ENCODE data around the gene ZNF175.

DNA sequence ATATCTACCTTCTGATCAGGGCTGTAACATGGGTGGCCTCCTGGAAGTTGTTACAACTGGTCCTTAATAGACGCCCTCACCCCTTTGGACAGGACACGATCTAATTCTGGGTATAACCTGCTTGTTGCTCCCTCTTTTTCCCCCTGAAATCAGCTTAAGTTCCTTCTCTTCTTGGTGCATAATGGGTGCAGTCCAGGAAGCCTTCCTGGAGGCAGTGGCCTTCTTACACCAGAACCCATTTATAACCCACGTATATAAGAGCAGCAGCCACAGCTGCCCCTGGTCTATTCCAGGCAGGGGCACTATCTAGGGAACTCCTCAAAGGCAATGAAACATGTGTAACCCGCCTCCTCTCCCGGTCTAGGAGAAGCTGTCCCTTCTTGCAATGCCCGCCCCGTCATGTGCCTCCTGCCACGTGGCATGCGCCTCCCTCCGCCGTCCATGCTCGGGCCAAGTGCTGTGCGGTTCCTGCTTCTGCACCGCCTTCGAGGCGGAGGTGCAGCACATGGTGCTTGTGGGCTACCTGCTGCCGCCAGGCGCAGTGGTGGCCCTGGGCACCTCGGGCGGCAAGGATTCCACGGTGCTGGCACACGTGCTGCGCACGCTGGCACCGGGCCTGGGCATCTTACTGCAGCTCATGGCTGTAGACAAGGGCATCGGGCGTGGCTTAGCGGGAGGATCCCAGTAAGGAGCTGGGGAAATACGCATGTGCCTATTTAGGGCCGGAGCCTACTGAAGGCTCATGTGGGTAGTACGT lies 27.3 kb downstream of the ZNF175 start:
- TF ChIP-seq RFX5 (IDR thresholded peaks at IDR 0.05; ENCODE audit: low read length) (no peak), MXI1 (IDR thresholded peaks at IDR 0.05; ENCODE audit: low read depth, low read length) (no peak), RAD21 (IDR thresholded peaks at IDR 0.05; ENCODE audit: low read length) (no peak), POLR2AphosphoS5 (IDR thresholded peaks at IDR 0.05; ENCODE audit: low read depth, low read length) (no peak), JUND (IDR thresholded peaks at IDR 0.05) (no peak), SIN3A (IDR thresholded peaks at IDR 0.05; ENCODE audit: borderline replicate concordance, low read depth, low read length) (no peak), GABPA (IDR thresholded peaks at IDR 0.05; ENCODE audit: low read depth) (no peak), CHD2 (IDR thresholded peaks at IDR 0.05; ENCODE audit: low read length, partially characterized antibody) (no peak), TAF1 (IDR thresholded peaks at IDR 0.05; ENCODE audit: borderline replicate concordance, low read depth, low read length) (no peak)
- TF ChIP-seq, protein P1, sequence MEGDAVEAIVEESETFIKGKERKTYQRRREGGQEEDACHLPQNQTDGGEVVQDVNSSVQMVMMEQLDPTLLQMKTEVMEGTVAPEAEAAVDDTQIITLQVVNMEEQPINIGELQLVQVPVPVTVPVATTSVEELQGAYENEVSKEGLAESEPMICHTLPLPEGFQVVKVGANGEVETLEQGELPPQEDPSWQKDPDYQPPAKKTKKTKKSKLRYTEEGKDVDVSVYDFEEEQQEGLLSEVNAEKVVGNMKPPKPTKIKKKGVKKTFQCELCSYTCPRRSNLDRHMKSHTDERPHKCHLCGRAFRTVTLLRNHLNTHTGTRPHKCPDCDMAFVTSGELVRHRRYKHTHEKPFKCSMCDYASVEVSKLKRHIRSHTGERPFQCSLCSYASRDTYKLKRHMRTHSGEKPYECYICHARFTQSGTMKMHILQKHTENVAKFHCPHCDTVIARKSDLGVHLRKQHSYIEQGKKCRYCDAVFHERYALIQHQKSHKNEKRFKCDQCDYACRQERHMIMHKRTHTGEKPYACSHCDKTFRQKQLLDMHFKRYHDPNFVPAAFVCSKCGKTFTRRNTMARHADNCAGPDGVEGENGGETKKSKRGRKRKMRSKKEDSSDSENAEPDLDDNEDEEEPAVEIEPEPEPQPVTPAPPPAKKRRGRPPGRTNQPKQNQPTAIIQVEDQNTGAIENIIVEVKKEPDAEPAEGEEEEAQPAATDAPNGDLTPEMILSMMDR (IDR thresholded peaks at IDR 0.05) = no peak
- TF ChIP-seq, protein P2, sequence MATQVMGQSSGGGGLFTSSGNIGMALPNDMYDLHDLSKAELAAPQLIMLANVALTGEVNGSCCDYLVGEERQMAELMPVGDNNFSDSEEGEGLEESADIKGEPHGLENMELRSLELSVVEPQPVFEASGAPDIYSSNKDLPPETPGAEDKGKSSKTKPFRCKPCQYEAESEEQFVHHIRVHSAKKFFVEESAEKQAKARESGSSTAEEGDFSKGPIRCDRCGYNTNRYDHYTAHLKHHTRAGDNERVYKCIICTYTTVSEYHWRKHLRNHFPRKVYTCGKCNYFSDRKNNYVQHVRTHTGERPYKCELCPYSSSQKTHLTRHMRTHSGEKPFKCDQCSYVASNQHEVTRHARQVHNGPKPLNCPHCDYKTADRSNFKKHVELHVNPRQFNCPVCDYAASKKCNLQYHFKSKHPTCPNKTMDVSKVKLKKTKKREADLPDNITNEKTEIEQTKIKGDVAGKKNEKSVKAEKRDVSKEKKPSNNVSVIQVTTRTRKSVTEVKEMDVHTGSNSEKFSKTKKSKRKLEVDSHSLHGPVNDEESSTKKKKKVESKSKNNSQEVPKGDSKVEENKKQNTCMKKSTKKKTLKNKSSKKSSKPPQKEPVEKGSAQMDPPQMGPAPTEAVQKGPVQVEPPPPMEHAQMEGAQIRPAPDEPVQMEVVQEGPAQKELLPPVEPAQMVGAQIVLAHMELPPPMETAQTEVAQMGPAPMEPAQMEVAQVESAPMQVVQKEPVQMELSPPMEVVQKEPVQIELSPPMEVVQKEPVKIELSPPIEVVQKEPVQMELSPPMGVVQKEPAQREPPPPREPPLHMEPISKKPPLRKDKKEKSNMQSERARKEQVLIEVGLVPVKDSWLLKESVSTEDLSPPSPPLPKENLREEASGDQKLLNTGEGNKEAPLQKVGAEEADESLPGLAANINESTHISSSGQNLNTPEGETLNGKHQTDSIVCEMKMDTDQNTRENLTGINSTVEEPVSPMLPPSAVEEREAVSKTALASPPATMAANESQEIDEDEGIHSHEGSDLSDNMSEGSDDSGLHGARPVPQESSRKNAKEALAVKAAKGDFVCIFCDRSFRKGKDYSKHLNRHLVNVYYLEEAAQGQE (IDR thresholded peaks at IDR 0.05; ENCODE audit: low read depth, low read length) = no peak
- TF ChIP-seq, protein P3, sequence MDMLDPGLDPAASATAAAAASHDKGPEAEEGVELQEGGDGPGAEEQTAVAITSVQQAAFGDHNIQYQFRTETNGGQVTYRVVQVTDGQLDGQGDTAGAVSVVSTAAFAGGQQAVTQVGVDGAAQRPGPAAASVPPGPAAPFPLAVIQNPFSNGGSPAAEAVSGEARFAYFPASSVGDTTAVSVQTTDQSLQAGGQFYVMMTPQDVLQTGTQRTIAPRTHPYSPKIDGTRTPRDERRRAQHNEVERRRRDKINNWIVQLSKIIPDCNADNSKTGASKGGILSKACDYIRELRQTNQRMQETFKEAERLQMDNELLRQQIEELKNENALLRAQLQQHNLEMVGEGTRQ (IDR thresholded peaks at IDR 0.05; ENCODE audit: borderline replicate concordance, low read depth, low read length) = no peak

All from SK-N-SH (cell line).